ENCODE measurements around the gene CRK.

- TF ChIP-seq CTCF (conservative IDR thresholded peaks at IDR 0.05 in 1 of 2, IDR thresholded peaks at IDR 0.05 in 1 of 2; ENCODE audit: extremely low read depth in 1 of 2, insufficient read depth in 1 of 2, low read depth in 1 of 2, low read length in 2 of 2) (no peak), EZH2 (IDR thresholded peaks at IDR 0.05; ENCODE audit: borderline replicate concordance, low read length) (no peak)
Measured at GRCh38 chr17:1440921-1441320, 15.1 kb downstream of the CRK start.
